HG02642 (cell line): ENCODE data around the gene TRIM21.
"Not testable (repeated sequence)": the region's sequence is repeated elsewhere in the genome, so short reads cannot be mapped to it uniquely, and the experiment has no call there.

Experiments
- ATAC-seq: cut with Tn5 transposase; IDR thresholded peaks from one replicate; pipeline ENCODE4 v1.9.1; 2021; ENCODE audit warnings: mild to moderate bottlenecking; ENCODE audit not compliant: unreplicated experiment, poor library complexity

The TRIM21 gene

GRCh38 chr11:4393209-4393857, at the start of gene TRIM21:
TSS of gene TRIM21 (minus strand) at chr11:4393702. CDS start at chr11:4390409, 3,293 bp downstream.
- peak; percentile 100 for ATAC-seq

GRCh38 chr11:4441515-4441914, 48.0 kb upstream of the TRIM21 start:
- no peak for ATAC-seq

GRCh38 chr11:4436411-4436810, 42.9 kb upstream of the TRIM21 start:
- ATAC-seq: no peak

- no peak for ATAC-seq
Measured at GRCh38 chr11:4433856-4434255, 40.4 kb upstream of the TRIM21 start.

GRCh38 chr11:4430051-4430450, 36.5 kb upstream of the TRIM21 start:
- ATAC-seq: no peak

GRCh38 chr11:4418403-4418802, 24.9 kb upstream of the TRIM21 start:
- ATAC-seq: no peak

GRCh38 chr11:4416816-4417215, 23.3 kb upstream of the TRIM21 start:
- no peak for ATAC-seq

- no peak for ATAC-seq
Measured at GRCh38 chr11:4416306-4416705, 22.8 kb upstream of the TRIM21 start.

GRCh38 chr11:4406206-4406605, 12.7 kb upstream of the TRIM21 start:
- ATAC-seq: not testable (repeated sequence)

- ATAC-seq: peak; percentile 17
Measured at GRCh38 chr11:4393858-4394223, 339 bp upstream of the TRIM21 start.

- no peak for ATAC-seq
Measured at GRCh38 chr11:4388221-4388620, 5.3 kb downstream of the TRIM21 start.

GRCh38 chr11:4385978-4386740, 7.3 kb downstream of the TRIM21 start:
- no peak for ATAC-seq

GRCh38 chr11:4381901-4382300, 11.6 kb downstream of the TRIM21 start:
- no peak for ATAC-seq

- no peak for ATAC-seq
Measured at GRCh38 chr11:4375431-4376140, 17.9 kb downstream of the TRIM21 start.

GRCh38 chr11:4370166-4370565, 23.3 kb downstream of the TRIM21 start:
- ATAC-seq: no peak

GRCh38 chr11:4368286-4368685, 25.2 kb downstream of the TRIM21 start, which contains the start of gene OR52B4:
TSS of gene OR52B4 (minus strand) at chr11:4368386. CDS start at chr11:4368295, 91 bp downstream.
- ATAC-seq: no peak

- not testable (repeated sequence) for ATAC-seq
Measured at GRCh38 chr11:4348142-4348541, 45.4 kb downstream of the TRIM21 start.

GRCh38 chr11:4345366-4345765, 48.1 kb downstream of the TRIM21 start:
- ATAC-seq: not testable (repeated sequence)
